Neural progenitor cell (in vitro differentiated cells): ENCODE results near the gene PTPRN2. TPM values are rescaled to one million over a fixed set of nuclear protein-coding genes. Genes with fewer than 3 reads are reported as not detected.

Experiments used
- DNase-seq: peaks from one replicate; pipeline ENCODE4 v3.0.0-alpha.2; 2016; ENCODE audit warnings: low spot score
- H2AFZ ChIP-seq: fragments of 200-600 bp; sonication (generic); replicated peaks from 2 replicates; pipeline ENCODE4 v1.6.1; 2016; ENCODE audit warnings: antibody characterized with exemption
- H3F3A ChIP-seq: fragments of 200-600 bp; sonication (generic); 2 replicates; pipeline ENCODE4 v1.6.1; 2016; ENCODE audit warnings: antibody characterized with exemption, low read depth
- H3K27ac ChIP-seq: fragments of 200-600 bp; sonication (generic); 2 replicates; pipeline ENCODE4 v1.5.1; 2016; ENCODE audit warnings: mild to moderate bottlenecking
- H3K27me3 ChIP-seq: fragments of 200-600 bp; sonication (generic); 2 replicates; pipeline ENCODE4 v1.6.1; 2016; ENCODE audit warnings: mild to moderate bottlenecking, moderate library complexity
- H3K36me3 ChIP-seq: fragments of 200-600 bp; sonication (generic); 2 replicates; pipeline ENCODE4 v1.5.1; 2016
- H3K4me1 ChIP-seq: fragments of 200-600 bp; sonication (generic); 2 replicates; pipeline ENCODE4 v1.6.1; 2016; ENCODE audit warnings: mixed run types
- H3K4me2 ChIP-seq: fragments of 200-600 bp; sonication (generic); 2 replicates; pipeline ENCODE4 v1.6.1; 2016
- H3K4me3 ChIP-seq: fragments of 200-600 bp; sonication (generic); 2 replicates; pipeline ENCODE4 v1.5.1; 2016
- H3K79me2 ChIP-seq: fragments of 200-600 bp; sonication (generic); 2 replicates; pipeline ENCODE4 v1.6.1; 2016; ENCODE audit warnings: low read depth
- H3K9ac ChIP-seq: fragments of 200-600 bp; sonication (generic); 2 replicates; pipeline ENCODE4 v1.6.1; 2016
- H3K9me3 ChIP-seq: fragments of 200-600 bp; sonication (generic); 2 replicates; pipeline ENCODE4 v1.5.1; 2016; ENCODE audit warnings: low read depth
- H4K20me1 ChIP-seq: fragments of 200-600 bp; sonication (generic); 2 replicates; pipeline ENCODE4 v1.6.1; 2016; ENCODE audit warnings: low read depth
- H3K27ac Mint-ChIP-seq: 3 replicates; pipeline ENCODE4 v1.8.0; 2021; ENCODE audit warnings: mixed read lengths
- H3K27me3 Mint-ChIP-seq: 2 replicates; pipeline ENCODE4 v1.8.0; 2022; ENCODE audit warnings: low read depth, mild to moderate bottlenecking, inconsistent platforms, moderate library complexity, mixed read lengths; ENCODE audit not compliant: insufficient read depth
- H3K36me3 Mint-ChIP-seq: 3 replicates; pipeline ENCODE4 v1.8.0; 2021; ENCODE audit warnings: mixed read lengths
- H3K4me1 Mint-ChIP-seq: 3 replicates; pipeline ENCODE4 v1.8.0; 2021; ENCODE audit warnings: mixed read lengths
- H3K4me3 Mint-ChIP-seq: 3 replicates; pipeline ENCODE4 v1.8.0; 2021; ENCODE audit warnings: mild to moderate bottlenecking, moderate library complexity, mixed read lengths
- H3K9me3 Mint-ChIP-seq: 3 replicates; pipeline ENCODE4 v1.8.0; 2020; ENCODE audit warnings: mixed read lengths
- EZH2 ChIP-seq: fragments of 200-600 bp; sonication (generic); IDR thresholded peaks from 2 replicates; pipeline ENCODE4 v1.6.1; 2017; ENCODE audit warnings: antibody characterized with exemption, mild to moderate bottlenecking, moderate library complexity
- EZH2phosphoT487 ChIP-seq: fragments of 200-600 bp; sonication (generic); IDR thresholded peaks from 2 replicates; pipeline ENCODE4 v1.6.1; 2017; ENCODE audit warnings: antibody characterized with exemption
- total RNA-seq: library from RNA; depleted of rRNA; stranded (reverse); fragments of >200 nt; gene quantifications from 2 replicates; pipeline ENCODE4 v1.2.3, GENCODE V29; 2015; ENCODE audit warnings: low replicate concordance
- TF ChIP-seq, protein P1 (sequence below): fragments of 200-600 bp; sonication (generic); IDR thresholded peaks from 2 replicates; pipeline ENCODE4 v1.5.1; 2017; ENCODE audit warnings: antibody characterized with exemption, mild to moderate bottlenecking

The PTPRN2 gene
- total RNA-seq, 1 donor from 2014 or later = 3.0 TPM

- Histone ChIP-seq H3K36me3 (no peaks in the 10 kb centered on the region), H3F3A (peaks cover 19% of the 10 kb centered on the region), H3K9ac (no peak overlapping the region), H3K79me2 (no peaks in the 10 kb centered on the region), H4K20me1 (no peaks in the 10 kb centered on the region), H2AFZ (peak overlapping the region; percentile 80), H3K4me1 (peaks cover 18% of the 10 kb centered on the region), H3K9me3 (no peaks in the 10 kb centered on the region), H3K4me3 (no peak overlapping the region), H3K27ac (no peak overlapping the region), H3K4me2 (peak overlapping the region; percentile 20), H3K27me3 (no peaks in the 10 kb centered on the region)
- H3K9me3 Mint-ChIP-seq = peaks cover 4% of the 10 kb centered on the region
- peaks cover 10% of the 10 kb centered on the region for H3K27me3 Mint-ChIP-seq
- H3K4me3 Mint-ChIP-seq = no peak overlapping the region
- H3K36me3 Mint-ChIP-seq = no peaks in the 10 kb centered on the region
- TF ChIP-seq, protein P1, sequence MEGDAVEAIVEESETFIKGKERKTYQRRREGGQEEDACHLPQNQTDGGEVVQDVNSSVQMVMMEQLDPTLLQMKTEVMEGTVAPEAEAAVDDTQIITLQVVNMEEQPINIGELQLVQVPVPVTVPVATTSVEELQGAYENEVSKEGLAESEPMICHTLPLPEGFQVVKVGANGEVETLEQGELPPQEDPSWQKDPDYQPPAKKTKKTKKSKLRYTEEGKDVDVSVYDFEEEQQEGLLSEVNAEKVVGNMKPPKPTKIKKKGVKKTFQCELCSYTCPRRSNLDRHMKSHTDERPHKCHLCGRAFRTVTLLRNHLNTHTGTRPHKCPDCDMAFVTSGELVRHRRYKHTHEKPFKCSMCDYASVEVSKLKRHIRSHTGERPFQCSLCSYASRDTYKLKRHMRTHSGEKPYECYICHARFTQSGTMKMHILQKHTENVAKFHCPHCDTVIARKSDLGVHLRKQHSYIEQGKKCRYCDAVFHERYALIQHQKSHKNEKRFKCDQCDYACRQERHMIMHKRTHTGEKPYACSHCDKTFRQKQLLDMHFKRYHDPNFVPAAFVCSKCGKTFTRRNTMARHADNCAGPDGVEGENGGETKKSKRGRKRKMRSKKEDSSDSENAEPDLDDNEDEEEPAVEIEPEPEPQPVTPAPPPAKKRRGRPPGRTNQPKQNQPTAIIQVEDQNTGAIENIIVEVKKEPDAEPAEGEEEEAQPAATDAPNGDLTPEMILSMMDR = no peak
- TF ChIP-seq EZH2 = no peak
- no peak for TF ChIP-seq EZH2phosphoT487
- H3K27ac Mint-ChIP-seq = peak overlapping the region; percentile 89
- peaks cover 35% of the 10 kb centered on the region for H3K4me1 Mint-ChIP-seq
- DNase-seq = peak; percentile 61
Observed at GRCh38 chr7:157834501-157835163, 753.0 kb downstream of the PTPRN2 start.

DNA sequence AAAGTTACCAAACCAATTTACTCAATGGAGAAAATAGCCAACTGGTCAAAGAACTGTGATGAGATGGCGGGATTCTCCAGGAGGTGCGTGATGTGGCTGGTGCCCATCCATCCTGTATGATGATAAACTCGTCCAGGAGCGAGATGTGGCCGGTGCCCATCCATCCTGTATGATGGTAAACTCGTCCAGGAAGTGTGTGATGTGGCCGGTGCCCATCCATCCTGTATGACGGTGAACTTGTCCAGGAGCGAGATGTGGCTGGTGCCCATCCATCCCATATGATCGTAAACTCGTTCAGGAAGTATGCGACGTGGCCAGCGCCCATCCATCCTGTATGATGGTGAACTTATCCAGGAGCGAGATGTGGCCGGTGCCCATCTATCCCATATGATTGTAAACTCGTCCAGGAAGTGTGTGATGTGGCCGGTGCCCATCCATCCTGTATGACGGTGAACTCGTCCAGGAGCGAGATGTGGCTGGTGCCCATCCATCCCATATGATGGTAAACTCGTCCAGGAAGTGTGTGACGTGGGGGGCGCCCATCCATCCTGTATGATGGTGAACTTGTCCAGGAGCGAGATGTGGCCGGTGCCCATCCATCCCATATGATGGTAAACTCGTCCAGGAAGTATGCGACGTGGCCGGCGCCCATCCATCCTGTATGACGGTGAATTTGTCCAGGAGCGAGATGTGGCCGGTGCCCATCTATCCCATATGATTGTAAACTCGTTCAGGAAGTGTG, 754.6 kb downstream of the PTPRN2 start:
- Mint-ChIP-seq H3K36me3 (no peaks in the 10 kb centered on the region), H3K27me3 (peaks cover 10% of the 10 kb centered on the region), H3K27ac (no peak overlapping the region), H3K4me3 (no peak overlapping the region), H3K4me1 (peaks cover 35% of the 10 kb centered on the region), H3K9me3 (peaks cover 4% of the 10 kb centered on the region)
- Histone ChIP-seq H3F3A (peaks cover 16% of the 10 kb centered on the region), H3K9ac (no peak overlapping the region), H3K4me1 (peaks cover 18% of the 10 kb centered on the region), H3K4me3 (no peak overlapping the region), H3K79me2 (no peaks in the 10 kb centered on the region), H3K36me3 (no peaks in the 10 kb centered on the region), H3K9me3 (no peaks in the 10 kb centered on the region), H3K27me3 (no peaks in the 10 kb centered on the region), H4K20me1 (no peaks in the 10 kb centered on the region), H3K27ac (no peak overlapping the region), H3K4me2 (no peak overlapping the region), H2AFZ (no peak overlapping the region)
- TF ChIP-seq, protein P1 = no peak
- no peak for TF ChIP-seq EZH2
- TF ChIP-seq EZH2phosphoT487 = no peak
- no peak for DNase-seq

DNA sequence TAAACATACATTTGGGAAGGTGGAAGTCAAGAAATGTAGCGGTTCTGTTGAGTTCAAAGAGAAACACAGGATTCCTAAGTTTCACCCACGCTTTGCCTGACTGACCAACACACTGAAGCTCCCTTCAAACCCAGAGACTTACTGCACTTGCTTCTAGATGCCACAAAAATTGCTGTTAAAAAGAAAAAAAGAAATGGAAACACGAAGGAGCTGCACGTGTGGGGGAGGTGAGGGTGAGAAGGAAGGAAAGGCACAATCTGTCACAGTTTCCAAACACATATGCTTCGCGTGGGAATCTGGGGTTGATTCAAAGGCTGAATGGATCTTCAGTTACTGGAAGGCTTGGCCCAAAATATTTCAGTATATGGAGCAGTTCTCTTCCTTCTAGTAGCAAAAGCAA, 755.2 kb downstream of the PTPRN2 start:
- no peak for DNase-seq
- no peaks in the 10 kb centered on the region for H3K27me3 ChIP-seq
- H4K20me1 ChIP-seq = no peaks in the 10 kb centered on the region
- TF ChIP-seq EZH2phosphoT487 (no peak), EZH2 (no peak)
- TF ChIP-seq, protein P1 = no peak
- Mint-ChIP-seq H3K4me3 (no peak overlapping the region), H3K27ac (peak overlapping the region; percentile 58), H3K27me3 (peaks cover 6% of the 10 kb centered on the region), H3K36me3 (no peaks in the 10 kb centered on the region), H3K9me3 (peaks cover 2% of the 10 kb centered on the region), H3K4me1 (peaks cover 35% of the 10 kb centered on the region)
- no peak overlapping the region for H3K9ac ChIP-seq
- H3F3A ChIP-seq = peaks cover 16% of the 10 kb centered on the region
- no peaks in the 10 kb centered on the region for H3K36me3 ChIP-seq
- no peak overlapping the region for H3K27ac ChIP-seq
- H3K4me3 ChIP-seq = no peak overlapping the region
- peaks cover 18% of the 10 kb centered on the region for H3K4me1 ChIP-seq
- no peaks in the 10 kb centered on the region for H3K9me3 ChIP-seq
- no peak overlapping the region for H3K4me2 ChIP-seq
- H3K79me2 ChIP-seq = no peaks in the 10 kb centered on the region
- H2AFZ ChIP-seq = no peak overlapping the region
